Kidney (tissue), 14 donors: ENCODE measurements around the gene ING4. TPM values are rescaled to one million over a fixed set of nuclear protein-coding genes. Genes with fewer than 3 reads are reported as not detected.

ENCODE experiments used
- DNase-seq, 5 donors: peaks; one replicate each; pipeline ENCODE4 v3.0.0-alpha.2; 2013 to 2020
- FAIRE-seq: peaks from 2 replicates; lab custom pipeline; 2012; peaks lifted over from hg19 to GRCh38; lab: Jason Lieb, UNC
- H3K27ac ChIP-seq, 2 donors: one replicate each; pipeline ENCODE4 v1.7.0; 2013; ENCODE audit warnings: low read depth in 2 of 2, low read length in 2 of 2, inconsistent platforms in 1 of 2
- H3K27me3 ChIP-seq: one replicate; pipeline ENCODE4 v1.7.1; 2013; ENCODE audit warnings: low read length, inconsistent platforms; ENCODE audit not compliant: control insufficient read depth, insufficient read depth
- H3K36me3 ChIP-seq, 3 donors: one replicate each; pipeline versions ENCODE4 v1.7.0 to v1.7.1; 2013; ENCODE audit warnings: low read length in 3 of 3, control low read depth in 1 of 3, inconsistent platforms in 1 of 3; ENCODE audit not compliant: insufficient read depth in 3 of 3, control insufficient read depth in 2 of 3
- H3K4me1 ChIP-seq, 3 donors: one replicate each; pipeline versions ENCODE4 v1.7.0 to v1.7.1; 2013; ENCODE audit warnings: low read length in 3 of 3, inconsistent platforms in 1 of 3, low read depth in 1 of 3; ENCODE audit not compliant: control insufficient read depth in 2 of 3, insufficient read depth in 2 of 3
- H3K4me3 ChIP-seq, 3 donors: one replicate each; pipeline versions ENCODE4 v1.7.0 to v1.8.1; 2013; ENCODE audit warnings: low read length in 3 of 3, control low read depth in 1 of 3, inconsistent platforms in 1 of 3
- H3K9ac ChIP-seq, 3 donors: one replicate each; pipeline versions ENCODE4 v1.7.0 to v1.7.1; 2013; ENCODE audit warnings: low read length in 3 of 3, control low read depth in 1 of 3, inconsistent platforms in 1 of 3
- H3K9me3 ChIP-seq, 3 donors: one replicate each; pipeline versions ENCODE4 v1.7.0 to v1.7.1; 2013; ENCODE audit warnings: low read length in 3 of 3, control low read depth in 1 of 3, inconsistent platforms in 1 of 3; ENCODE audit not compliant: control insufficient read depth in 2 of 3, insufficient read depth in 1 of 3
- CTCF ChIP-seq: IDR thresholded peaks from 3 replicates; pipeline ENCODE4 v1.5.1; 2012; ENCODE audit warnings: mild to moderate bottlenecking, moderate library complexity, borderline replicate concordance; ENCODE audit not compliant: insufficient read depth; ENCODE audit errors: extremely low read depth
- intact Hi-C: fragments of 100-400 bp; cut with DNase I; formaldehyde crosslinking; loops from one replicate; pipeline ENCODE4 v1.11.1; 2022
- polyA plus RNA-seq: library from polyadenylated mRNA; stranded (reverse); fragments of 350-450 nt; fragmentation: Illumina TruSeq; extraction: RNeasy Lipid Tissue Mini Kit (QIAGEN cat#74804); gene quantifications from one replicate; pipeline ENCODE4 v1.2.3, GENCODE V29; 2014; ENCODE audit warnings: low read depth, low replicate concordance; ENCODE audit not compliant: insufficient read depth
- total RNA-seq: library from RNA; stranded (reverse); fragmentation: NEBNext Ultra II Directional; extraction: Animal tissue kit (Norgen Biotek cat#: 25700); gene quantifications from one replicate; pipeline ENCODE4 v1.2.1, GENCODE V29; 2021
- donor health status: control.
- donor health status: control.
- donor health status: control.
- donor health status: control.
- donor health status: control.
- donor health status: DM: yes; HTN: yes; CAD: no.
- donor health status: Normal renal cell carcinoma (clear cell type).

The ING4 gene
- total and polyA plus RNA-seq, 2 donors from 2014 or later, result 42.6 to 56.0 TPM

GRCh38 chr12:6630736-6631135 is 32.2 kb downstream of the ING4 start:
- no peak for DNase-seq
- peaks cover 0 to 10% (median 0%) of the 10 kb centered on the region in 3 donors for H3K4me1 ChIP-seq
- no peak overlapping the region for H3K4me3 ChIP-seq

GRCh38 chr12:6627616-6628015 is 35.3 kb downstream of the ING4 start:
- no peak for TF ChIP-seq CTCF
- Histone ChIP-seq H3K36me3 (no peaks in the 10 kb centered on the region), H3K4me1 (peaks cover 0 to 4% (median 0%) of the 10 kb centered on the region in 3 donors), H3K27me3 (no peaks in the 10 kb centered on the region), H3K9me3 (no peaks in the 10 kb centered on the region), H3K4me3 (no peak overlapping the region), H3K9ac (no peak overlapping the region), H3K27ac (no peak overlapping the region)
- intact Hi-C loops, result no loop called here
- DNase-seq (no peak), FAIRE-seq (no peak)

More at GRCh38 chr12:6630736-6631135, 32.2 kb downstream of the ING4 start:
- no peaks in the 10 kb centered on the region for H3K9me3 ChIP-seq
- intact Hi-C loops, result no loop called here
- FAIRE-seq, result no peak
- no peak for TF ChIP-seq CTCF
- H3K9ac ChIP-seq, result no peak overlapping the region
- H3K27ac ChIP-seq, result no peak overlapping the region
- no peaks in the 10 kb centered on the region for H3K36me3 ChIP-seq
- H3K27me3 ChIP-seq, result no peaks in the 10 kb centered on the region

GRCh38 chr12:6626654-6627283 is 36.1 kb downstream of the ING4 start:
- Histone ChIP-seq H3K36me3 (no peaks in the 10 kb centered on the region), H3K4me1 (no peaks in the 10 kb centered on the region), H3K27ac (no peak overlapping the region), H3K9me3 (no peaks in the 10 kb centered on the region), H3K4me3 (no peak overlapping the region), H3K9ac (no peak overlapping the region), H3K27me3 (no peaks in the 10 kb centered on the region)
- FAIRE-seq (no peak), DNase-seq (no peak)
- no peak for TF ChIP-seq CTCF
- intact Hi-C loops, result no loop called here
